ENCODE results near the gene RGS3. TPM values are rescaled to one million over a fixed set of nuclear protein-coding genes. Genes with fewer than 3 reads are reported as not detected.

RGS3 gene
- total and polyA plus RNA-seq, 2 donors (not counting 3 experiments of a cell fraction or from before 2014, with no cell fraction given), result 356 to 416 TPM

GRCh38 chr9:113501852-113502251 is 38.3 kb downstream of the RGS3 start:
- H3K27ac ChIP-seq (ENCODE audit: insufficient read depth, low read depth, low read length), result peak overlapping the region; percentile 100
- H3K9me3 ChIP-seq (replicated peaks; ENCODE audit: control insufficient read depth, insufficient read depth, low read length), result no peaks in the 10 kb centered on the region
- dilution Hi-C loops (cut with MboI; ENCODE audit: extremely low pct_ligation_motif_present, low sequenced_read_pairs), result no loop called here
- H3K27me3 ChIP-seq (ENCODE audit: control insufficient read depth in 2 of 2, insufficient read depth in 2 of 2, low read length in 2 of 2), result no peaks in the 10 kb centered on the region
- FAIRE-seq (peak; percentile 59), DNase-seq (ENCODE audit: low read depth, low spot score) (no peak)
- peaks cover 9 to 18% of the 10 kb centered on the region in 2 experiments for H3K36me3 ChIP-seq (ENCODE audit: control insufficient read depth in 2 of 2, extremely low read depth in 1 of 2, insufficient read depth in 2 of 2, low read length in 2 of 2)
- ChIA-PET POLR2A (interaction anchor here (1.0 to 4.4 kb wide), 4 partner anchors 9 to 47 kb away, joined by 4 to 38 read pairs (median 9); no protein-coding TSS in a partner anchor), CTCF (interaction anchor here (0.7 to 5.6 kb wide), 17 partner anchors 9 to 156 kb away, joined by 3 to 58 read pairs (median 4); partner anchors contain the start of gene ALAD)
- peaks cover 34% of the 10 kb centered on the region for H3K4me1 ChIP-seq (ENCODE audit: control insufficient read depth, extremely low read depth, insufficient read depth, low read length)
- no peaks in the 10 kb centered on the region for H4K20me1 ChIP-seq (replicated peaks; ENCODE audit: control insufficient read depth, extremely low read depth, insufficient read depth, low read length)
- intact Hi-C loops (cut with micrococcal nuclease), result loop anchor here (1.0 to 5.0 kb wide), 9 partner anchors 18 to 227 kb away; partner anchors contain the start of genes ALAD, C9orf43, CDC26 and POLE3
- TSS peak; percentile 41 for BruUV-seq (replicated peaks)
- no peaks in the 10 kb centered on the region for H3K9me1 ChIP-seq (replicated peaks; ENCODE audit: control insufficient read depth, extremely low read depth, insufficient read depth, low read length)
- H3K4me3 ChIP-seq (replicated peaks in 1 of 3; ENCODE audit: insufficient read depth in 1 of 3, low read depth in 1 of 3, low read length in 3 of 3), result peak overlapping the region; percentile 94 to 99 (median 94)
- TF ChIP-seq MAX (IDR thresholded peaks at IDR 0.05; ENCODE audit: insufficient read depth, insufficient read length), result peak; percentile 54
- no peak for TF ChIP-seq GATA2 (IDR thresholded peaks at IDR 0.05; ENCODE audit: insufficient read depth, insufficient read length, low read depth, low read length)
- H3K79me2 ChIP-seq (ENCODE audit: control insufficient read depth, insufficient read depth, low read length), result peaks cover 61% of the 10 kb centered on the region
- no peak overlapping the region for H2AFZ ChIP-seq (ENCODE audit: low read depth, low read length)
- peak overlapping the region; percentile 100 for H3K9ac ChIP-seq (replicated peaks; ENCODE audit: extremely low read depth, insufficient read depth, low read length)
- H3K4me2 ChIP-seq (ENCODE audit: insufficient read depth, low read length), result peak overlapping the region; percentile 88

GRCh38 chr9:113502427-113503034 is 39.0 kb downstream of the RGS3 start:
- Histone ChIP-seq H3K4me3 (replicated peaks in 1 of 3; ENCODE audit: insufficient read depth in 1 of 3, low read depth in 1 of 3, low read length in 3 of 3) (peak overlapping the region; percentile 94 to 99 (median 94)), H3K4me2 (ENCODE audit: insufficient read depth, low read length) (peak overlapping the region; percentile 88), H3K36me3 (ENCODE audit: control insufficient read depth in 2 of 2, extremely low read depth in 1 of 2, insufficient read depth in 2 of 2, low read length in 2 of 2) (peaks cover 14 to 24% of the 10 kb centered on the region in 2 experiments), H3K27me3 (ENCODE audit: control insufficient read depth in 2 of 2, insufficient read depth in 2 of 2, low read length in 2 of 2) (no peaks in the 10 kb centered on the region), H3K4me1 (ENCODE audit: control insufficient read depth, extremely low read depth, insufficient read depth, low read length) (peaks cover 37% of the 10 kb centered on the region), H4K20me1 (replicated peaks; ENCODE audit: control insufficient read depth, extremely low read depth, insufficient read depth, low read length) (no peaks in the 10 kb centered on the region), H3K27ac (ENCODE audit: insufficient read depth, low read depth, low read length) (peak overlapping the region; percentile 100), H3K79me2 (ENCODE audit: control insufficient read depth, insufficient read depth, low read length) (peaks cover 68% of the 10 kb centered on the region), H3K9ac (replicated peaks; ENCODE audit: extremely low read depth, insufficient read depth, low read length) (peak overlapping the region; percentile 100), H3K9me3 (replicated peaks; ENCODE audit: control insufficient read depth, insufficient read depth, low read length) (no peaks in the 10 kb centered on the region), H2AFZ (ENCODE audit: low read depth, low read length) (no peak overlapping the region), H3K9me1 (replicated peaks; ENCODE audit: control insufficient read depth, extremely low read depth, insufficient read depth, low read length) (no peaks in the 10 kb centered on the region)
- DNase-seq (ENCODE audit: low read depth, low spot score), result peak; percentile 59
- ChIA-PET POLR2A (interaction anchor here (1.7 to 4.4 kb wide), 3 partner anchors 10 to 47 kb away, joined by 6 to 38 read pairs (median 10); no protein-coding TSS in a partner anchor), CTCF (interaction anchor here (1.4 to 5.6 kb wide), 7 partner anchors 10 to 156 kb away, joined by 8 to 58 read pairs (median 16); no protein-coding TSS in a partner anchor)
- intact Hi-C loops (cut with micrococcal nuclease) (loop anchor here (1.0 to 5.0 kb wide), 2 partner anchors 85 to 175 kb away; no protein-coding TSS in a partner anchor), dilution Hi-C loops (cut with MboI; ENCODE audit: extremely low pct_ligation_motif_present, low sequenced_read_pairs) (no loop called here)
- no TSS peak for BruUV-seq (replicated peaks)
- peak; percentile 77 for FAIRE-seq
- no peak for TF ChIP-seq JUN (IDR thresholded peaks at IDR 0.05; ENCODE audit: borderline replicate concordance, insufficient read depth, insufficient read length, low read depth)
- no peak for TF ChIP-seq MYC (IDR thresholded peaks at IDR 0.05; ENCODE audit: low read depth, low read length)
- no peak for TF ChIP-seq POLR2A (IDR thresholded peaks at IDR 0.05; ENCODE audit: low read depth, low read length)
- no peak for TF ChIP-seq CTCF (IDR thresholded peaks at IDR 0.05; ENCODE audit: extremely low read depth in 1 of 2, insufficient read depth in 1 of 2, low read depth in 1 of 2, low read length in 2 of 2)
